Subcutaneous adipose tissue (tissue), 4 donors: ENCODE measurements around the gene CHST14. TPM values are rescaled to one million over a fixed set of nuclear protein-coding genes. Genes with fewer than 3 reads are reported as not detected.

ENCODE experiments used
- total RNA-seq, 4 donors: library from RNA; depleted of rRNA; stranded (reverse); fragments of >200 nt; gene quantifications; one replicate each; pipeline ENCODE4 v1.1.0, GENCODE V29; 2016
- TF ChIP-seq, protein P1 (sequence below): fragments of 450-650 bp; IDR thresholded peaks from one replicate; pipeline ENCODE4 v1.5.1; 2016; ENCODE audit warnings: low read depth, mild to moderate bottlenecking, control low read depth, antibody characterized with exemption, moderate library complexity

CHST14 gene
- total RNA-seq, 4 donors from 2014 or later = 9.0 to 9.8 (median 9.7) TPM

GRCh38 chr15:40511472-40512133, 40.8 kb downstream of the CHST14 start:
- TF ChIP-seq, protein P1, sequence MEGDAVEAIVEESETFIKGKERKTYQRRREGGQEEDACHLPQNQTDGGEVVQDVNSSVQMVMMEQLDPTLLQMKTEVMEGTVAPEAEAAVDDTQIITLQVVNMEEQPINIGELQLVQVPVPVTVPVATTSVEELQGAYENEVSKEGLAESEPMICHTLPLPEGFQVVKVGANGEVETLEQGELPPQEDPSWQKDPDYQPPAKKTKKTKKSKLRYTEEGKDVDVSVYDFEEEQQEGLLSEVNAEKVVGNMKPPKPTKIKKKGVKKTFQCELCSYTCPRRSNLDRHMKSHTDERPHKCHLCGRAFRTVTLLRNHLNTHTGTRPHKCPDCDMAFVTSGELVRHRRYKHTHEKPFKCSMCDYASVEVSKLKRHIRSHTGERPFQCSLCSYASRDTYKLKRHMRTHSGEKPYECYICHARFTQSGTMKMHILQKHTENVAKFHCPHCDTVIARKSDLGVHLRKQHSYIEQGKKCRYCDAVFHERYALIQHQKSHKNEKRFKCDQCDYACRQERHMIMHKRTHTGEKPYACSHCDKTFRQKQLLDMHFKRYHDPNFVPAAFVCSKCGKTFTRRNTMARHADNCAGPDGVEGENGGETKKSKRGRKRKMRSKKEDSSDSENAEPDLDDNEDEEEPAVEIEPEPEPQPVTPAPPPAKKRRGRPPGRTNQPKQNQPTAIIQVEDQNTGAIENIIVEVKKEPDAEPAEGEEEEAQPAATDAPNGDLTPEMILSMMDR = no peak

DNA sequence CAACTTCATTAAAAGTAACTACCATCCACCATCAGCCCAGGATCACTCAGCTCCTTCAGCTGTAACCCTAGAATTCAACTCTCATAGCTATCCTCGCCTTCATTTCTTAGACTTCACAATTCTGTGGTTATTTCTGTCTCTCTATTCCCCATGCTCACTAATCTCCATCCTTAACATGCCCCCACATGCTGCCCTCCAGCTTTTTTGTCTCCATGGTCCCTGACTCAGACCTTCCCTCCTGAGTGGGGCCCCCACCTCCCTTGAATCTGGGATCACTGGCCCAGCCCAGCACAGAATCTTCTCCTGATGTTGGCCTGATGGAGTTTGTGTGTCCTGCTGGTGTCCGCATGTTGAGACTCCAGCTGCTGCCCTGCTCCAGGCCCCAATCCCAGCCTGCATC, 41.7 kb downstream of the CHST14 start:
- TF ChIP-seq, protein P1 = no peak

GRCh38 chr15:40513609-40514008, 42.8 kb downstream of the CHST14 start:
- TF ChIP-seq, protein P1 = no peak

DNA sequence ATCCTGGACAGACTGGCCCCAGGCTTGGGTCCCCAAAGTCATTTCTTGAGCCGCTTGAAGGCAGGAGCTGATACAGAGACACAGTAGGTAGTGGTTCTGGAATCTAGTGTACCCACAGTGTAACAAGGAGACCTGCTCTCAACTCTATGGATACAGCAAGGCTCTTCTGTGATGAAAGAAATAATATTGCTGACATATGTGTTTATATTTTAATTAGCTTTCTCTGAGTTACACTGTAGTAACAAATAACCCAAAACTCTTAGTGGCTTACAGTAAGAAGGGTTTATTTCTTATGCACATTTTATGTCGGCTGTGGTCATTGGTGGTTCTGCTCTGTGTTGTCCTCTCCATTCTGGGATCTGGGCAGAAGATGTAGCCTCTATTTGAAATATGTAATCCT, 45.5 kb downstream of the CHST14 start:
- TF ChIP-seq, protein P1 = no peak

Other genes starting within 250 kb of the CHST14 start
- gene PAK6, start 231.9 kb upstream of the CHST14 start, total RNA-seq = 1 to 10 TPM in 2 of 4 donors, under 1 TPM in 2; 0.49 to 4.1 (median 0.81) TPM
- not detected for gene ANKRD63, start 187.9 kb upstream of the CHST14 start, total RNA-seq
- gene PLCB2, start 163.0 kb upstream of the CHST14 start, total RNA-seq = 10 to 100 TPM; 13.8 to 69.7 (median 20.2) TPM
- 10 to 100 TPM in 1 of 4 donors, 1 to 10 TPM in 3; 4.0 to 16.5 (median 8.1) TPM for gene INAFM2, start 147.3 kb upstream of the CHST14 start, total RNA-seq
- gene CCDC9B, start 130.0 kb upstream of the CHST14 start, total RNA-seq = 1 to 10 TPM in 3 of 4 donors, under 1 TPM in 1; 0.65 to 5.3 (median 3.0) TPM
- gene PHGR1, start 120.0 kb upstream of the CHST14 start, total RNA-seq = 10 to 100 TPM in 1 of 4 donors, 1 to 10 TPM in 1, not detected in 2; 3.9 to 16.0 TPM
- gene DISP2, start 112.8 kb upstream of the CHST14 start, total RNA-seq = under 1 TPM in 3 of 4 donors, not detected in 1; under 0.01 to 0.19 (median under 0.01) TPM
- 10 to 100 TPM in 3 of 4 donors, 1 to 10 TPM in 1; 7.9 to 24.9 (median 12.9) TPM for gene KNSTRN, start 88.3 kb upstream of the CHST14 start, total RNA-seq
- 100 to 1,000 TPM in 1 of 4 donors, 10 to 100 TPM in 3; 24.9 to 101 (median 48.0) TPM for gene IVD, start 65.2 kb upstream of the CHST14 start, total RNA-seq
- gene BAHD1, start 30.0 kb upstream of the CHST14 start, total RNA-seq = 10 to 100 TPM in 1 of 4 donors, 1 to 10 TPM in 3; 4.1 to 17.1 (median 9.1) TPM
- 10 to 100 TPM; 18.1 to 53.9 (median 27.4) TPM for gene CCDC32, start 94.1 kb downstream of the CHST14 start, total RNA-seq
- gene RPUSD2, start 98.3 kb downstream of the CHST14 start, total RNA-seq = 1 to 10 TPM; 3.3 to 9.4 (median 5.3) TPM
- gene KNL1, start 123.3 kb downstream of the CHST14 start, total RNA-seq = 1 to 10 TPM in 2 of 4 donors, under 1 TPM in 2; 0.19 to 3.7 (median 1.2) TPM
- 1 to 10 TPM in 2 of 4 donors, under 1 TPM in 1, not detected in 1; 0.88 to 5.8 (median 3.1) TPM for gene RAD51, start 224.2 kb downstream of the CHST14 start, total RNA-seq